Activated CD8-positive, alpha-beta memory T cell treated with anti-CD3 and anti-CD28 coated beads, Interleukin-2, amount 50 U/mL, for 1 hour (primary cell): Measurements from ENCODE around the gene SPDEF.

ENCODE experiments used
- DNase-seq: peaks from one replicate; pipeline ENCODE4 v3.0.0-alpha.2; 2020; ENCODE audit errors: extremely low read depth

Gene SPDEF

GRCh38 chr6:34583861-34584604, 27.9 kb upstream of the SPDEF start:
- DNase-seq = no peak

- DNase-seq = no peak
These were observed 27.3 kb upstream of the SPDEF start for GRCh38 chr6:34583461-34583860.

- no peak for DNase-seq
These were observed 25.4 kb upstream of the SPDEF start for GRCh38 chr6:34581561-34581920.

GRCh38 chr6:34580707-34581560, 24.8 kb upstream of the SPDEF start:
- no peak for DNase-seq

- DNase-seq = no peak
These were observed 22.5 kb upstream of the SPDEF start for GRCh38 chr6:34578445-34579262.

GRCh38 chr6:34576286-34576955, 20.3 kb upstream of the SPDEF start:
- no peak for DNase-seq

GRCh38 chr6:34575326-34575725, 19.2 kb upstream of the SPDEF start:
- no peak for DNase-seq

GRCh38 chr6:34574647-34575293, 18.6 kb upstream of the SPDEF start:
- no peak for DNase-seq

- DNase-seq = no peak
These were observed 17.5 kb upstream of the SPDEF start for GRCh38 chr6:34573567-34574183.

- DNase-seq = no peak
These were observed 16.5 kb upstream of the SPDEF start for GRCh38 chr6:34572585-34572984.

- DNase-seq = no peak
These were observed 15.9 kb upstream of the SPDEF start for GRCh38 chr6:34572021-34572420.

- no peak for DNase-seq
These were observed 15.3 kb upstream of the SPDEF start for GRCh38 chr6:34571388-34571787.

- DNase-seq = no peak
These were observed 14.1 kb upstream of the SPDEF start for GRCh38 chr6:34570066-34570833.

- no peak for DNase-seq
These were observed 13.3 kb upstream of the SPDEF start for GRCh38 chr6:34569361-34569973.

GRCh38 chr6:34568341-34569201, 12.4 kb upstream of the SPDEF start:
- no peak for DNase-seq

GRCh38 chr6:34566830-34567546, 10.9 kb upstream of the SPDEF start:
- DNase-seq = no peak

- DNase-seq = no peak
These were observed 9.6 kb upstream of the SPDEF start for GRCh38 chr6:34565722-34566137.

- no peak for DNase-seq
These were observed 8.1 kb upstream of the SPDEF start for GRCh38 chr6:34564181-34564580.
